ENCODE results near the gene LTBR.

The LTBR gene

DNA sequence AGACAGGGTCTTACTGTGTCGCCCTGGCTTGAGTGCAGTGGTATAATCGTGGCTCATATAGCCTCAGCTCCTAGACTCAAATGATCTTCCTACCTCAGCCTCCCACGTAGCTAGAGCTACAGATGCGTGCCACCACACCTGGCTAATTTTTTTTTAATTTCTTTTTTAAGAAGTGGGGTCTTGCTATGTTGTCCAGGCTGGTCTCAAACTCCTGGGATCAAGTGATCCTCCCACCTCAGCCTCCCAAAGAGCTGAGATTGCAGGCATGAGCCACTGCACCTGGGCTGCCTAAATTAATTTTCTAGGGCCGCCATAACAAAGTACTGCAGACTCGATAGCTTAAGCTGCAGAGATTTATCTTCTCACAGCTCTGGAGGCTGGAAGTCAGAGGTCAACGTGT is 9.1 kb downstream of the LTBR start:
- no peak overlapping the region for H3K14ac ChIP-seq (ENCODE audit: low read length)
- WGBS, 2 donors (ENCODE audit: extremely low coverage in 2 of 2, insufficient read length in 2 of 2, insufficient replicate concordance in 1 of 2): no CpG with 5 or more reads among the region's 7 CpGs
- no peak overlapping the region for H4K91ac ChIP-seq (ENCODE audit: low read depth, low read length, poor library complexity)
- no peak overlapping the region for H3K18ac ChIP-seq (ENCODE audit: low read length)
- peaks cover 0 to 2% (median 0%) of the 10 kb centered on the region in 3 experiments for H3K27me3 ChIP-seq (ENCODE audit: control insufficient read depth in 3 of 3, insufficient read depth in 3 of 3, low read depth in 1 of 3, low read length in 3 of 3)
- H3K9me3 ChIP-seq (replicated peaks in 1 of 2; ENCODE audit: control insufficient read depth in 2 of 2, insufficient read depth in 1 of 2, low read depth in 1 of 2, low read length in 2 of 2): peaks cover 0 to 4% of the 10 kb centered on the region in 2 donors
- H2BK120ac ChIP-seq (ENCODE audit: low read depth, low read length): no peak overlapping the region
- no peak overlapping the region for H3K27ac ChIP-seq (replicated peaks; ENCODE audit: low read length)
- no peak overlapping the region for H3K9ac ChIP-seq (ENCODE audit: low read depth, low read length, poor library complexity)
- H3K4ac ChIP-seq (ENCODE audit: low read length): no peak overlapping the region
- no peak overlapping the region for H3K4me3 ChIP-seq (ENCODE audit: low read length in 2 of 2)
- no peaks in the 10 kb centered on the region for H3K36me3 ChIP-seq (replicated peaks in 1 of 2; ENCODE audit: control insufficient read depth in 2 of 2, insufficient read depth in 2 of 2, low read length in 2 of 2)
- H3K23ac ChIP-seq (ENCODE audit: low read depth, low read length, poor library complexity): no peak overlapping the region
- H3K4me2 ChIP-seq (ENCODE audit: insufficient read depth, low read length, poor library complexity, severe bottlenecking): no peak overlapping the region
- H2BK15ac ChIP-seq (ENCODE audit: low read length): no peak overlapping the region
- no peak overlapping the region for H2BK12ac ChIP-seq (ENCODE audit: low read length)
- no peak overlapping the region for H2AFZ ChIP-seq (ENCODE audit: low read length)
- no peaks in the 10 kb centered on the region for H3K4me1 ChIP-seq (ENCODE audit: control insufficient read depth in 2 of 2, insufficient read depth in 1 of 2, low read depth in 1 of 2, low read length in 2 of 2)
- H4K8ac ChIP-seq (ENCODE audit: low read depth, low read length): no peak overlapping the region
- H2AK5ac ChIP-seq (ENCODE audit: low read depth, low read length): no peak overlapping the region
- no peaks in the 10 kb centered on the region for H3K79me1 ChIP-seq (ENCODE audit: low read depth, low read length)
- H2BK5ac ChIP-seq (ENCODE audit: low read length): no peak overlapping the region
- no peak for DNase-seq (ENCODE audit: low spot score)

DNA sequence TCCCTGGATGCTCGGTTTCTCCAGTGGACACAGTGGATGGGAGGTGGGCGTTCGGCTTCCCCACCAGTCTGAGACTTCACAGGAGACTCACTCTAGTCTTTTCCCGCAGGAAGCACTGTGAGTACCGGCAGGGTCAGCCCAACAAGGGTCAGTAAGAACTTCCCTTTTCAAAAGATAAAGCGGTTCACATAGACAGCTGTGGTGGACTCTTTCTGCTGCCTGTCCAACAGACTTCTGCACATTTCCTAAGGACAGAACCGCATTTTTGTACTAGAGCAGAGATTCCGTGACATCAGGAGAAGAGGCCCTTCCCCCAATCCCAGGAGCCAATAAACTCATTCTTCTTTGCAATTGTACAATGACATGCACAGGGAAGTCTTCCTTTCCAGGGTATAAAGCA is 10.4 kb downstream of the LTBR start:
- no peaks in the 10 kb centered on the region for H3K4me1 ChIP-seq (ENCODE audit: control insufficient read depth in 2 of 2, insufficient read depth in 1 of 2, low read depth in 1 of 2, low read length in 2 of 2)
- H3K36me3 ChIP-seq (replicated peaks in 1 of 2; ENCODE audit: control insufficient read depth in 2 of 2, insufficient read depth in 2 of 2, low read length in 2 of 2): no peaks in the 10 kb centered on the region
- H3K9me3 ChIP-seq (replicated peaks in 1 of 2; ENCODE audit: control insufficient read depth in 2 of 2, insufficient read depth in 1 of 2, low read depth in 1 of 2, low read length in 2 of 2): peaks cover 0 to 4% of the 10 kb centered on the region in 2 donors
- H3K23ac ChIP-seq (ENCODE audit: low read depth, low read length, poor library complexity): no peak overlapping the region
- H2BK15ac ChIP-seq (ENCODE audit: low read length): no peak overlapping the region
- H2BK12ac ChIP-seq (ENCODE audit: low read length): no peak overlapping the region
- no peak overlapping the region for H3K18ac ChIP-seq (ENCODE audit: low read length)
- no peak overlapping the region for H3K4ac ChIP-seq (ENCODE audit: low read length)
- no peak overlapping the region for H2BK5ac ChIP-seq (ENCODE audit: low read length)
- no peak overlapping the region for H3K4me2 ChIP-seq (ENCODE audit: insufficient read depth, low read length, poor library complexity, severe bottlenecking)
- no peak overlapping the region for H2BK120ac ChIP-seq (ENCODE audit: low read depth, low read length)
- H2AFZ ChIP-seq (ENCODE audit: low read length): no peak overlapping the region
- H3K27ac ChIP-seq (replicated peaks; ENCODE audit: low read length): no peak overlapping the region
- no CpG with 5 or more reads among the region's 8 CpGs for WGBS, 2 donors (ENCODE audit: extremely low coverage in 2 of 2, insufficient read length in 2 of 2, insufficient replicate concordance in 1 of 2)
- no peak overlapping the region for H3K14ac ChIP-seq (ENCODE audit: low read length)
- H4K91ac ChIP-seq (ENCODE audit: low read depth, low read length, poor library complexity): no peak overlapping the region
- no peak overlapping the region for H3K9ac ChIP-seq (ENCODE audit: low read depth, low read length, poor library complexity)
- H2AK5ac ChIP-seq (ENCODE audit: low read depth, low read length): no peak overlapping the region
- DNase-seq (ENCODE audit: low spot score): no peak
- no peaks in the 10 kb centered on the region for H3K79me1 ChIP-seq (ENCODE audit: low read depth, low read length)
- no peaks in the 10 kb centered on the region for H3K27me3 ChIP-seq (ENCODE audit: control insufficient read depth in 3 of 3, insufficient read depth in 3 of 3, low read depth in 1 of 3, low read length in 3 of 3)
- no peak overlapping the region for H4K8ac ChIP-seq (ENCODE audit: low read depth, low read length)
- H3K4me3 ChIP-seq (ENCODE audit: low read length in 2 of 2): no peak overlapping the region

DNA sequence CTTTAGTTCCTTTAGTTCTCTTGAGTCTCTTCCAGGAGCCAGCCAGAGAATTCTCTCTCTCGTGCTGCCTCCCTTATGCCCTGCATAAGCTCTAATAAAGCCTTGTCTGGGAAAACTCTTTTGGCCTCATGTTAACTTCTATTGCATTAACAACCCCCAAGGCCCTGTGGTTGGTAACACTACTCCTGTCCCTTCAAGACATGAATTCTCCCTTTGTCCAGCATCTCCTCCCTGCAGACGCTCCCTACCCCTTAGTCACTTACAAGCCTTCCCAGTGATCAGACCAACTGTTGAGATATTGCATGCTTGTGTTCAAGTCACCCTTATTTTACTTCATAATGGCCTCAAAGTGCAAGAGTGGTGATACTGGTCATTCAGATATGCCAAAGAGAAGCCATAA is 12.1 kb downstream of the LTBR start:
- no peaks in the 10 kb centered on the region for H3K36me3 ChIP-seq (replicated peaks in 1 of 2; ENCODE audit: control insufficient read depth in 2 of 2, insufficient read depth in 2 of 2, low read length in 2 of 2)
- no peak for DNase-seq (ENCODE audit: low spot score)
- no peak overlapping the region for H4K8ac ChIP-seq (ENCODE audit: low read depth, low read length)
- H2AFZ ChIP-seq (ENCODE audit: low read length): no peak overlapping the region
- no peak overlapping the region for H3K18ac ChIP-seq (ENCODE audit: low read length)
- H2BK120ac ChIP-seq (ENCODE audit: low read depth, low read length): no peak overlapping the region
- H3K79me1 ChIP-seq (ENCODE audit: low read depth, low read length): no peaks in the 10 kb centered on the region
- H3K4me3 ChIP-seq (ENCODE audit: low read length in 2 of 2): no peak overlapping the region
- no peak overlapping the region for H2BK5ac ChIP-seq (ENCODE audit: low read length)
- no peak overlapping the region for H3K27ac ChIP-seq (replicated peaks; ENCODE audit: low read length)
- no peak overlapping the region for H3K4me2 ChIP-seq (ENCODE audit: insufficient read depth, low read length, poor library complexity, severe bottlenecking)
- H2AK5ac ChIP-seq (ENCODE audit: low read depth, low read length): no peak overlapping the region
- H3K9ac ChIP-seq (ENCODE audit: low read depth, low read length, poor library complexity): no peak overlapping the region
- no peak overlapping the region for H4K91ac ChIP-seq (ENCODE audit: low read depth, low read length, poor library complexity)
- no peak overlapping the region for H3K4ac ChIP-seq (ENCODE audit: low read length)
- H2BK12ac ChIP-seq (ENCODE audit: low read length): no peak overlapping the region
- no peak overlapping the region for H3K14ac ChIP-seq (ENCODE audit: low read length)
- H3K23ac ChIP-seq (ENCODE audit: low read depth, low read length, poor library complexity): no peak overlapping the region
- no peak overlapping the region for H2BK15ac ChIP-seq (ENCODE audit: low read length)
- peaks cover 0 to 4% of the 10 kb centered on the region in 2 donors for H3K9me3 ChIP-seq (replicated peaks in 1 of 2; ENCODE audit: control insufficient read depth in 2 of 2, insufficient read depth in 1 of 2, low read depth in 1 of 2, low read length in 2 of 2)
- WGBS, 2 donors (ENCODE audit: extremely low coverage in 2 of 2, insufficient read length in 2 of 2, insufficient replicate concordance in 1 of 2): no CpG with 5 or more reads among the region's 2 CpGs
- H3K4me1 ChIP-seq (ENCODE audit: control insufficient read depth in 2 of 2, insufficient read depth in 1 of 2, low read depth in 1 of 2, low read length in 2 of 2): no peaks in the 10 kb centered on the region
- no peaks in the 10 kb centered on the region for H3K27me3 ChIP-seq (ENCODE audit: control insufficient read depth in 3 of 3, insufficient read depth in 3 of 3, low read depth in 1 of 3, low read length in 3 of 3)

DNA sequence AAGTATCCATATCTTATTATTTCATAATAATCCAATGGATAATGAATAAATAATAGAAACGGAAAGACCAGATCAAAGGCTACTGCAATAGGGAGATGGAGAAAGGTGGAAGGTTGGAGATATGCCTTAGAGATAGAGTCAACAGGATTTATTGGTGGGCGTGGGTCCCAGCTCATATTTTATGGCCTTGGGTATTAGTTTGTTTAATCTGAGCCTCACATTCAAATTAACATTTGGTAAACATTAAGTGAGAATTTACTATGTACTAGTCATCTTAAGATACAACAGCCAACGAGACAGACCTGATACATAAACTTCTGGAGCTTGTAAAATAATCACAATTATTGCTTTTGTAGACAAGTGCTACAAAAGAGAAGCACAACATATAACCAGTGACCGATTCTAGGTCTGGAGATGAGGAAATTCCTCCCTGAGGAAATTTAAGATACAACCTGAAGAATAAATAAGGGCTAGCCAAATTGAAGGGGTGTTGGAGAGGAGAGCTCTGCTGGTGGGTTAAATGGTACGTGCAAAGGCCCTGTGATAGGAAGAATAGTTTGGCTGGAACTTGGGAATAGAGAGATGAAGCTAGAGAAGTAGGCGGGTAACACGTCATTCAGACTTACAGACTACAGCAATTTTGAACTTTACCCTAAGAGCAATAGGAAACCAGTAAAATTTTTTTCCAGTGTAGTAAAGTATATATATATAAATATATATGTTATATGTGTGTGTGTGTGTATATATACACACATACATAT is 16.1 kb downstream of the LTBR start:
- H2BK15ac ChIP-seq (ENCODE audit: low read length): no peak overlapping the region
- no peak overlapping the region for H2AFZ ChIP-seq (ENCODE audit: low read length)
- H3K27ac ChIP-seq (replicated peaks; ENCODE audit: low read length): no peak overlapping the region
- no peak overlapping the region for H3K18ac ChIP-seq (ENCODE audit: low read length)
- no peaks in the 10 kb centered on the region for H3K36me3 ChIP-seq (replicated peaks in 1 of 2; ENCODE audit: control insufficient read depth in 2 of 2, insufficient read depth in 2 of 2, low read length in 2 of 2)
- no peak overlapping the region for H3K4me3 ChIP-seq (ENCODE audit: low read length in 2 of 2)
- no peak overlapping the region for H2BK5ac ChIP-seq (ENCODE audit: low read length)
- no peaks in the 10 kb centered on the region for H3K27me3 ChIP-seq (ENCODE audit: control insufficient read depth in 3 of 3, insufficient read depth in 3 of 3, low read depth in 1 of 3, low read length in 3 of 3)
- no peak overlapping the region for H3K9ac ChIP-seq (ENCODE audit: low read depth, low read length, poor library complexity)
- H3K4me1 ChIP-seq (ENCODE audit: control insufficient read depth in 2 of 2, insufficient read depth in 1 of 2, low read depth in 1 of 2, low read length in 2 of 2): no peaks in the 10 kb centered on the region
- H4K91ac ChIP-seq (ENCODE audit: low read depth, low read length, poor library complexity): no peak overlapping the region
- no peak overlapping the region for H2BK120ac ChIP-seq (ENCODE audit: low read depth, low read length)
- peaks cover 0 to 4% of the 10 kb centered on the region in 2 donors for H3K9me3 ChIP-seq (replicated peaks in 1 of 2; ENCODE audit: control insufficient read depth in 2 of 2, insufficient read depth in 1 of 2, low read depth in 1 of 2, low read length in 2 of 2)
- no peak overlapping the region for H2AK5ac ChIP-seq (ENCODE audit: low read depth, low read length)
- no peak overlapping the region for H3K4ac ChIP-seq (ENCODE audit: low read length)
- WGBS, 2 donors (ENCODE audit: extremely low coverage in 2 of 2, insufficient read length in 2 of 2, insufficient replicate concordance in 1 of 2): no CpG with 5 or more reads among the region's 7 CpGs
- no peak overlapping the region for H3K23ac ChIP-seq (ENCODE audit: low read depth, low read length, poor library complexity)
- no peaks in the 10 kb centered on the region for H3K79me1 ChIP-seq (ENCODE audit: low read depth, low read length)
- H4K8ac ChIP-seq (ENCODE audit: low read depth, low read length): no peak overlapping the region
- H2BK12ac ChIP-seq (ENCODE audit: low read length): no peak overlapping the region
- DNase-seq (ENCODE audit: low spot score): no peak
- H3K4me2 ChIP-seq (ENCODE audit: insufficient read depth, low read length, poor library complexity, severe bottlenecking): no peak overlapping the region
- no peak overlapping the region for H3K14ac ChIP-seq (ENCODE audit: low read length)
